Transverse colon (tissue), 4 donors: ENCODE results near the gene CACNA2D2. TPM values are rescaled to one million over a fixed set of nuclear protein-coding genes. Genes with fewer than 3 reads are reported as not detected.

ENCODE experiments used
- DNase-seq: peaks from one replicate; pipeline ENCODE4 v3.0.0-alpha.2; 2019
- H3K27ac ChIP-seq, 4 donors: fragments of 200-600 bp; sonication (generic); 2 replicates each; pipeline ENCODE4 v1.5.1; 2016 to 2018; ENCODE audit warnings: inconsistent platforms in 4 of 4
- H3K27me3 ChIP-seq: fragments of 200-600 bp; sonication (generic); 2 replicates; pipeline ENCODE4 v1.5.1; 2017; ENCODE audit warnings: inconsistent platforms
- H3K36me3 ChIP-seq, 4 donors: fragments of 200-600 bp; sonication (generic); 2 replicates each; pipeline ENCODE4 v1.5.1; 2017 to 2019; ENCODE audit warnings: inconsistent platforms in 4 of 4
- H3K4me1 ChIP-seq, 4 donors: fragments of 200-600 bp; sonication (generic); 2 replicates each; pipeline ENCODE4 v1.5.1; 2017 to 2020; ENCODE audit warnings: inconsistent platforms in 4 of 4
- H3K4me3 ChIP-seq, 4 donors: fragments of 200-600 bp; sonication (generic); 1 replicate in 1 of 4; 2 replicates in 3 of 4; pipeline versions ENCODE4 v1.5.1 to v1.6.1; 2017 to 2019; ENCODE audit warnings: inconsistent platforms in 4 of 4
- H3K9me3 ChIP-seq, 2 donors: fragments of 200-600 bp; sonication (generic); 2 replicates each; pipeline ENCODE4 v1.5.1; 2017 to 2019; ENCODE audit warnings: inconsistent platforms in 2 of 2
- EP300 ChIP-seq: sonication (generic); formaldehyde crosslinking; IDR thresholded peaks from one replicate; pipeline ENCODE4 v1.6.1; 2017; ENCODE audit warnings: antibody characterized with exemption, low read depth
- POLR2A ChIP-seq: fragments of 450-650 bp; IDR thresholded peaks from one replicate; pipeline ENCODE4 v1.6.1; 2016; ENCODE audit warnings: antibody characterized with exemption, mild to moderate bottlenecking, moderate library complexity
- POLR2AphosphoS5 ChIP-seq, 3 donors: sonication (generic); formaldehyde crosslinking; IDR thresholded peaks; one replicate each; pipeline ENCODE4 v1.6.1; 2016; ENCODE audit warnings: antibody characterized with exemption in 3 of 3
- WGBS, 2 donors: methylation state at CpG; one replicate each; pipeline ENCODE4 v1.1.5; 2018; ENCODE audit warnings: low coverage in 1 of 2; 5-methylcytosine and 5-hydroxymethylcytosine counted together
- in situ Hi-C, 4 donors: fragments of 200-750 bp; cut with MboI; loops; one replicate each; pipeline versions ENCODE4 v1.15.0 to v1.15.1; 2017; ENCODE audit warnings: low sequenced_read_pairs in 3 of 4, low pct_ligation_motif_present in 1 of 4, low pct_unique_long_range_greater_than_20kb in 1 of 4
- intact Hi-C: fragments of 100-400 bp; cut with DNase I; formaldehyde crosslinking; loops from one replicate; pipeline ENCODE4 v1.15.1; 2023; ENCODE audit warnings: low total_unique reads
- total RNA-seq, 4 donors: library from RNA; depleted of rRNA; stranded (reverse); fragments of >200 nt; gene quantifications; one replicate each; pipeline ENCODE4 v1.1.0, GENCODE V29; 2016
- TF ChIP-seq, protein P1 (sequence below), 5 experiments: fragments of 200-600 bp in 3 of 5; fragments of 450-650 bp in 2 of 5; sonication (generic) in 3 of 5; IDR thresholded peaks; 1 replicate in 2 of 5; 2 replicates in 3 of 5; pipeline ENCODE4 v1.5.1; 2016 to 2017; ENCODE audit warnings: antibody characterized with exemption in 5 of 5, inconsistent platforms in 3 of 5, mild to moderate bottlenecking in 2 of 5, moderate library complexity in 1 of 5

The CACNA2D2 gene
- total RNA-seq, 4 donors from 2014 or later = 0.48 to 2.2 (median 0.87) TPM

DNA sequence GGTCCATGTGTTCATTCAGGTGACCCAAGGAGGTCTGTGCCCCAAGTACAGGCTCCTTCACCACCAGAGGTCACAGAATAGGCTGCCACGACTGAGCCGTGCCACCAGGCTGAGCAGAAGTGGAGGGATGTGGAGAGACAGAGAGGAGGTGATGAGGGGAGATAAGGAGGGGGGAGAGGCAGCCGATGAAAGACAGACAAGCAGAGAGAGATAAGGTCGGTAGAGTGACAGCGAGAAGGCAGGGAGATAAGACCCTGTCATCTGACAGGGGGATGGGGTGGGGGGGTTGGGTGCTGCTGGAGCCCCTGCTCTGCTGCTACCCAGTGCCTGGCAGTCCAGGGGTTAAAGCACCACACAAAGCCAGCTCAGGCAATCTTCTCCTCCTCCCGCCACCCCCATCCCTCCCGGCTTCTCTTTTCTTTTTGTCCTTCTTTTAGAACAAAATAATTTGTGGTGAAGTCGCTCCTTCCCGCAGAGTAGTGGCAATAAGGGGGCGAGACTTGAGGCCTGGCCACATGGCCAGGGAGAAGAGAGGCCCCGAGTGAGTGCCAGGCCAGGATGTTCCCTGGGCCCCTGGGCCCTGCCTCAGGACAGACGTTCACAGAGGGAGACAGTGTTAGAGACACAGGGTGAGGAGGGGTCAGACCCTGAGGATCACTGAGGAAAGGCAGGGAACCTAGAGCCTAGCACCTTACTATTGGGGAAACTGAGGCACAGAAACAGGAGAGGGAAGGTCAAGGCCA lies 67.9 kb downstream of the CACNA2D2 start:
- TF ChIP-seq POLR2A (no peak), POLR2AphosphoS5 (IDR thresholded peaks at IDR 0.05) (no peak), EP300 (no peak)
- TF ChIP-seq, protein P1, sequence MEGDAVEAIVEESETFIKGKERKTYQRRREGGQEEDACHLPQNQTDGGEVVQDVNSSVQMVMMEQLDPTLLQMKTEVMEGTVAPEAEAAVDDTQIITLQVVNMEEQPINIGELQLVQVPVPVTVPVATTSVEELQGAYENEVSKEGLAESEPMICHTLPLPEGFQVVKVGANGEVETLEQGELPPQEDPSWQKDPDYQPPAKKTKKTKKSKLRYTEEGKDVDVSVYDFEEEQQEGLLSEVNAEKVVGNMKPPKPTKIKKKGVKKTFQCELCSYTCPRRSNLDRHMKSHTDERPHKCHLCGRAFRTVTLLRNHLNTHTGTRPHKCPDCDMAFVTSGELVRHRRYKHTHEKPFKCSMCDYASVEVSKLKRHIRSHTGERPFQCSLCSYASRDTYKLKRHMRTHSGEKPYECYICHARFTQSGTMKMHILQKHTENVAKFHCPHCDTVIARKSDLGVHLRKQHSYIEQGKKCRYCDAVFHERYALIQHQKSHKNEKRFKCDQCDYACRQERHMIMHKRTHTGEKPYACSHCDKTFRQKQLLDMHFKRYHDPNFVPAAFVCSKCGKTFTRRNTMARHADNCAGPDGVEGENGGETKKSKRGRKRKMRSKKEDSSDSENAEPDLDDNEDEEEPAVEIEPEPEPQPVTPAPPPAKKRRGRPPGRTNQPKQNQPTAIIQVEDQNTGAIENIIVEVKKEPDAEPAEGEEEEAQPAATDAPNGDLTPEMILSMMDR (IDR thresholded peaks at IDR 0.05) = no peak
- intact Hi-C loops = loop anchor here (10.0 kb wide), 1 partner anchor 109 kb away; no protein-coding TSS in a partner anchor
- H3K36me3 ChIP-seq = no peaks in the 10 kb centered on the region
- 35 to 36% methylated on average over 5 to 12 of the region's 12 CpGs for WGBS, 2 donors
- no peaks in the 10 kb centered on the region for H3K4me1 ChIP-seq
- H3K9me3 ChIP-seq = no peaks in the 10 kb centered on the region
- H3K4me3 ChIP-seq = no peak overlapping the region
- H3K27me3 ChIP-seq = no peaks in the 10 kb centered on the region
- no peak overlapping the region for H3K27ac ChIP-seq
- DNase-seq = no peak
- in situ Hi-C loops = loop anchor here in 2 of 4 donors (10.0 kb wide), 1 partner anchor 109 kb away; no protein-coding TSS in a partner anchor

DNA sequence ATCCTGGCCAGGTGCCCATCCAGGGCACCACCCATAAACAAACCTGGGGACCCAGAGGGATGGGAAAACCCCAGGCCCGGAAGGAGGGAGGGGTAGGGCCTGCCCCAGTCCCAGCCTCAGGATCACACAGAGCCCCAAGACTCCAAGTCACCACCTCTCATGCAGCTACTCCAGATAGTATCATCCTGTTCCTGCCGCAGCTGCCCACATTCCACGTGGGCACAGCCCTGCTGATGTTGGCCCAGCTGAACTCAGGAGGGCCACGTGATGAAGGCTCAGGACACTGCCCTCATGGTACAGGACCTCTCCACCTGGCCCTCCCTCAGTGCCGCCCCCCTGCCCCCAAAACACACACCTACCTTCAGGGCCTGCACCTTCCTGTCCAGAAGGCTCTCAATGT lies 69.5 kb downstream of the CACNA2D2 start:
- TF ChIP-seq EP300 = no peak
- no peak for TF ChIP-seq POLR2A
- Histone ChIP-seq H3K9me3 (no peaks in the 10 kb centered on the region), H3K4me3 (no peak overlapping the region), H3K27me3 (no peaks in the 10 kb centered on the region), H3K27ac (no peak overlapping the region), H3K4me1 (no peaks in the 10 kb centered on the region), H3K36me3 (no peaks in the 10 kb centered on the region)
- intact Hi-C loops (loop anchor here (10.0 kb wide), 1 partner anchor 111 kb away; no protein-coding TSS in a partner anchor), in situ Hi-C loops (loop anchor here in 2 of 4 donors (10.0 kb wide), 1 partner anchor 111 kb away; no protein-coding TSS in a partner anchor)
- DNase-seq = no peak
- 49% methylated on average over 5 of the region's 5 CpGs; no CpG with 5 or more reads in 1 of the 2 donors for WGBS, 2 donors

DNA sequence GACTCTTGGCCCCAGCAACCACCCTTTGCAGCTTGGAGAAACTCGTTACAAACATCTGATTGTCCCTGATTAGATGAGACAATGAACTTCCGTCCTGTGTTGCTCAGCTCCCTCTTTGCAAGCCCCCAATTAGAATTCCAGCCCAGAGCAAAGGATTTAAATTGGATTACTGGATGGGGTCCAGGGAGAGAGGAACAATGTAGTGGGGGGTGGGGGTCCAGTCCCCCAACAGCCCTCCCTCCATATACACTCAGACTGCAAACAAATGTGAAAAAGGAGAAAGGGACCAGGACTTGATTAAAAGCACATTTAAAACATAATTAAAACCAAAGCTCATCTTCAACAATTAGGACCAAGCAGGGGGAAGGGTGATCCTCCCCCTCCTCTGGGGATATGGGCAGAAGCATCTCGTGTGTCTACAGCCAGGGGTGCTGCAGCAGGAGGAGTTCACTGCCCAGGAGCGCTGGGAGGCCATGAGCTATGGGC lies 72.4 kb downstream of the CACNA2D2 start:
- in situ Hi-C loops = loop anchor here in 2 of 4 donors (10.0 kb wide), 1 partner anchor 114 kb away; no protein-coding TSS in a partner anchor
- no peak for DNase-seq

DNA sequence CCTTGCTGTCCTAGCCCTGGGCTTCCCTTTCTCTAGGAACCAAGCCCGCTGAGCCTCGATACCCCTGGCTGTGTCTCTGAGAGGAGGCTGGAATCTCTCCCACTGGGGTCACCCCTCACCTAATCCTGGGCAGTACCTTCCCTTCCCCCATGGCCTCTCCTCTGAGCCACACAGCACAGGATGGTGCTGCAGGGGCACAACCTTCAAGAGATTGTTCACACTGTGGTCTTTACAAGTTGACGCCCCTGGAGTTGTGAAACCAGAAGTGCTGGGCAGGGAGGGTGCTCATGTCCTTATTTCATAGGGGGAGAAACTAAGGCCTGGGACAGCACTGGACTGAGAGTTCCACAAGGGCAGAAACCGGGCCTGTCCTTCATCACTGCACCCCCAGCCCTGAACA lies 73.2 kb downstream of the CACNA2D2 start:
- no peak overlapping the region for H3K4me3 ChIP-seq
- TF ChIP-seq POLR2A = no peak
- no peak for TF ChIP-seq POLR2AphosphoS5 (IDR thresholded peaks at IDR 0.05)
- TF ChIP-seq, protein P1 (IDR thresholded peaks at IDR 0.05) = no peak
- TF ChIP-seq EP300 = no peak
- no peaks in the 10 kb centered on the region for H3K9me3 ChIP-seq
- intact Hi-C loops (loop anchor here (10.0 kb wide), 1 partner anchor 115 kb away; no protein-coding TSS in a partner anchor), in situ Hi-C loops (loop anchor here in 2 of 4 donors (10.0 kb wide), 1 partner anchor 115 kb away; no protein-coding TSS in a partner anchor)
- no peaks in the 10 kb centered on the region for H3K4me1 ChIP-seq
- WGBS, 2 donors = 73 to 86% methylated on average over 2 to 4 of the region's 4 CpGs
- H3K36me3 ChIP-seq = no peaks in the 10 kb centered on the region
- DNase-seq = no peak
- H3K27ac ChIP-seq = no peak overlapping the region
- H3K27me3 ChIP-seq = no peaks in the 10 kb centered on the region

More for the DNA sequence above, 72.4 kb downstream of the CACNA2D2 start:
- WGBS, 2 donors = 68% methylated on average over 4 of the region's 4 CpGs; no CpG with 5 or more reads in 1 of the 2 donors
- Histone ChIP-seq H3K4me1 (no peaks in the 10 kb centered on the region), H3K36me3 (no peaks in the 10 kb centered on the region), H3K27ac (no peak overlapping the region), H3K9me3 (no peaks in the 10 kb centered on the region), H3K4me3 (no peak overlapping the region), H3K27me3 (no peaks in the 10 kb centered on the region)
- intact Hi-C loops = loop anchor here (10.0 kb wide), 1 partner anchor 114 kb away; no protein-coding TSS in a partner anchor
- TF ChIP-seq EP300 (no peak), POLR2A (no peak), POLR2AphosphoS5 (IDR thresholded peaks at IDR 0.05) (no peak)
- TF ChIP-seq, protein P1 (IDR thresholded peaks at IDR 0.05) = no peak
